ENCODE data around the gene SUSD6. TPM values are rescaled to one million over a fixed set of nuclear protein-coding genes. Genes with fewer than 3 reads are reported as not detected.

The SUSD6 gene
- total RNA-seq, 1 experiment from 2014 or later = 3.7 TPM

- peaks cover 10 to 17% of the 10 kb centered on the region in 2 experiments for H3K4me1 Mint-ChIP-seq
- Histone ChIP-seq H4K20me1 (ENCODE audit: control insufficient read depth, insufficient read depth, insufficient read length) (no peaks in the 10 kb centered on the region), H3K4me2 (ENCODE audit: insufficient read depth, insufficient read length, low read length) (no peak overlapping the region), H4K5ac (ENCODE audit: insufficient read length, low read depth, low read length) (no peak overlapping the region), H3K4ac (ENCODE audit: low read depth, low read length) (no peak overlapping the region), H3K23ac (ENCODE audit: insufficient read length, low read depth, low read length) (no peak overlapping the region), H3K18ac (ENCODE audit: insufficient read length, low read depth, low read length) (no peak overlapping the region), H3K9ac (ENCODE audit: extremely low read depth, insufficient read length, low read length) (no peak overlapping the region), H3T11ph (ENCODE audit: low read length) (no peak overlapping the region), H2BK20ac (ENCODE audit: low read depth, low read length, poor library complexity, severe bottlenecking) (no peak overlapping the region), H3K4me1 (ENCODE audit: insufficient read depth, low read length) (no peaks in the 10 kb centered on the region), H3K14ac (ENCODE audit: insufficient read depth, low read length) (no peak overlapping the region; the same call in 1 of the 2 replicates), H2AFZ (ENCODE audit: low read length) (no peak overlapping the region), H3K79me1 (ENCODE audit: insufficient read depth, low read depth, low read length, poor library complexity, severe bottlenecking) (no peaks in the 10 kb centered on the region), H2AK5ac (ENCODE audit: insufficient read length, low read length) (no peak overlapping the region), H2BK12ac (ENCODE audit: insufficient read length, low read depth, low read length) (no peak overlapping the region), H3K27me3 (ENCODE audit: insufficient read depth, low read length) (no peaks in the 10 kb centered on the region), H4K8ac (replicated peaks; ENCODE audit: insufficient read length, low read depth, low read length) (no peak overlapping the region), H2BK15ac (ENCODE audit: low read depth, low read length) (no peak overlapping the region), H3K9me3 (ENCODE audit: control insufficient read depth, low read depth, low read length) (no peaks in the 10 kb centered on the region), H4K91ac (ENCODE audit: insufficient read length, low read depth, low read length) (no peak overlapping the region), H3K27ac (ENCODE audit: insufficient read length, low read depth, low read length) (no peak overlapping the region), H3K56ac (ENCODE audit: insufficient read length, low read depth, low read length) (no peak overlapping the region), H3K79me2 (ENCODE audit: insufficient read depth, low read length) (no peaks in the 10 kb centered on the region), H2BK5ac (ENCODE audit: insufficient read length, low read length) (no peak overlapping the region), H2BK120ac (ENCODE audit: low read depth, low read length, poor library complexity, severe bottlenecking) (no peak overlapping the region), H3K23me2 (ENCODE audit: insufficient read length, low read depth, low read length, poor library complexity, severe bottlenecking) (no peaks in the 10 kb centered on the region)
- no peak for DNase-seq
- H3K4me3 Mint-ChIP-seq = no peak overlapping the region
- TF ChIP-seq, protein P1, sequence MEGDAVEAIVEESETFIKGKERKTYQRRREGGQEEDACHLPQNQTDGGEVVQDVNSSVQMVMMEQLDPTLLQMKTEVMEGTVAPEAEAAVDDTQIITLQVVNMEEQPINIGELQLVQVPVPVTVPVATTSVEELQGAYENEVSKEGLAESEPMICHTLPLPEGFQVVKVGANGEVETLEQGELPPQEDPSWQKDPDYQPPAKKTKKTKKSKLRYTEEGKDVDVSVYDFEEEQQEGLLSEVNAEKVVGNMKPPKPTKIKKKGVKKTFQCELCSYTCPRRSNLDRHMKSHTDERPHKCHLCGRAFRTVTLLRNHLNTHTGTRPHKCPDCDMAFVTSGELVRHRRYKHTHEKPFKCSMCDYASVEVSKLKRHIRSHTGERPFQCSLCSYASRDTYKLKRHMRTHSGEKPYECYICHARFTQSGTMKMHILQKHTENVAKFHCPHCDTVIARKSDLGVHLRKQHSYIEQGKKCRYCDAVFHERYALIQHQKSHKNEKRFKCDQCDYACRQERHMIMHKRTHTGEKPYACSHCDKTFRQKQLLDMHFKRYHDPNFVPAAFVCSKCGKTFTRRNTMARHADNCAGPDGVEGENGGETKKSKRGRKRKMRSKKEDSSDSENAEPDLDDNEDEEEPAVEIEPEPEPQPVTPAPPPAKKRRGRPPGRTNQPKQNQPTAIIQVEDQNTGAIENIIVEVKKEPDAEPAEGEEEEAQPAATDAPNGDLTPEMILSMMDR (conservative IDR thresholded peaks at IDR 0.05) = no peak
- no peaks in the 10 kb centered on the region; a peak in 1 of 5 replicates for H3K9me3 Mint-ChIP-seq
- H3K27me3 Mint-ChIP-seq (ENCODE audit: low read depth) = peaks cover 2% of the 10 kb centered on the region
- no peaks in the 10 kb centered on the region for H3K36me3 Mint-ChIP-seq (ENCODE audit: insufficient read depth in 1 of 3, low read depth in 3 of 3)
- WGBS (ENCODE audit: extremely low coverage, insufficient read length, low lambda C conversion rate) = no CpG with 5 or more reads among the region's 7 CpGs
- no peak overlapping the region for H3K27ac Mint-ChIP-seq
Observed at GRCh38 chr14:69581316-69581935, 30.0 kb upstream of the SUSD6 start.
